H1 (cell line): Measurements from ENCODE around the gene PATJ. TPM values are rescaled to one million over a fixed set of nuclear protein-coding genes. Genes with fewer than 3 reads are reported as not detected.

Source experiments
- CHD7 ChIP-seq: fragments of 300-600 bp; sonication (generic); IDR thresholded peaks from 2 replicates; pipeline ENCODE4 v1.7.1; 2012; ENCODE audit warnings: low read length, moderate library complexity, mild to moderate bottlenecking, inconsistent platforms; ENCODE audit not compliant: insufficient replicate concordance
- FOSL1 ChIP-seq: IDR thresholded peaks from 2 replicates; pipeline ENCODE4 v1.6.1; 2011; ENCODE audit warnings: mild to moderate bottlenecking, low read depth, low read length, moderate library complexity; ENCODE audit not compliant: insufficient read depth
- SRF ChIP-seq: IDR thresholded peaks from 2 replicates; pipeline ENCODE4 v1.6.1; 2011; ENCODE audit warnings: mild to moderate bottlenecking, low read depth, low read length, moderate library complexity
- TAF7 ChIP-seq: optimal IDR thresholded peaks from 2 replicates; pipeline ENCODE3; 2011; ENCODE audit warnings: low read depth, mild to moderate bottlenecking, inconsistent platforms, low read length, moderate library complexity, borderline replicate concordance
- TCF12 ChIP-seq: IDR thresholded peaks from 2 replicates; pipeline ENCODE4 v1.6.1; 2011; ENCODE audit warnings: low read depth, mild to moderate bottlenecking, low read length
- ZNF274 ChIP-seq: IDR thresholded peaks from 2 replicates; pipeline ENCODE4 v1.7.0; 2012; ENCODE audit warnings: low read length, borderline replicate concordance; ENCODE audit errors: extremely low read depth
- polyA plus RNA-seq, 7 experiments: library from polyadenylated mRNA; depleted of rRNA in 3 of 7; stranded (reverse) in 5 of 7; unstranded in 2 of 7; fragments of >200 nt in 5 of 7; fragments of 200-250 nt in 2 of 7; gene quantifications; 1 replicate in 5 of 7; 2 replicates in 1 of 7; 4 replicates in 1 of 7; pipeline versions ENCODE4 v1.2.1 to v1.2.3, GENCODE V29; 2011 to 2013; ENCODE audit warnings: missing spikeins in 2 of 7, mixed read lengths in 2 of 7
- total RNA-seq: library from RNA; stranded (reverse); fragmentation: NEBNext Ultra II Directional; extraction: Animal tissue kit (Norgen Biotek cat#: 25700); gene quantifications from 2 replicates; pipeline ENCODE4 v1.2.1, GENCODE V29; 2021

Gene PATJ
- total and polyA plus RNA-seq, 2 of the 8 experiments (the other 6 are each of a cell fraction or from before 2014, with no cell fraction given): 8.2 to 55.6 TPM

- TF ChIP-seq CHD7 (no peak), TAF7 (no peak), FOSL1 (no peak), TCF12 (0 out of 2 replicates have a peak, but pooled peaks have one; percentile 41), SRF (no peak), ZNF274 (no peak)
Observed at GRCh38 chr1:62142496-62142895, 400.2 kb downstream of the PATJ start (continued).
